CD4-positive, alpha-beta T cell treated with Interleukin-6 for 4 hours (primary cell): ENCODE data around the gene PITRM1.
"Not testable (repeated sequence)": the region's sequence is repeated elsewhere in the genome, so short reads cannot be mapped to it uniquely, and the experiment has no call there.

Source experiments
- DNase-seq: peaks from one replicate; pipeline ENCODE4 v3.0.0-alpha.2; 2020; ENCODE audit warnings: mixed read lengths

The PITRM1 gene

DNA sequence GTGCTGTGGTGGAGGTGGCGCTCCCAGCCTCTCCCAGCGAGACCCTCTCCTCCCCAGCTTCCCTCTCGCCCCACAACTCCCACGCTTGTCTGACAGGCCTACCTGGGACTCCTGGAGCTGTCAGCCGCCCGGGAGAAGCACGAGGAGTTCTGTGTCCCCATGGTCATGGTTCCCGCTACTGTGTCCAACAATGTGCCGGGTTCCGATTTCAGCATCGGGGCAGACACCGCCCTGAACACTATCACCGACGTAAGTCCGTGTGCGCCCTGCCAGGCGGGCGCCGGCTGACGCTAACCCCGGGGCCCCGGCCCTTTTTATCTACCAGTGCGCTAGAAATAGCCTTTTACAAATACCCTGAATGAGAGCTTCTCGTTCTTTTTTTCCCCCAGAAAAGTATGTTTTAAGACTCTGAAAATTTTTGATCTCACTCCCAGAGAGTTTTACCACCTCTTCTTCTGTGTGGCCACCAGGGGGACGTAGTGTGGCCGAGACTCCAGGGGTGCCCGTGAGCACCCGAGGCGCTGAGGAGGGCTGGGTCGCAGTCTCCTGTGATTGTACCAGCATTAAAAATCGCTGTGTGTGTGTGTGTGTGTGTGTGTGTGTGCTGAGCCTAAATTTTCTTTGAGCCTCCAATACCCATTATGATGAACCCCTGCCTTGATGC lies 52.7 kb downstream of the PITRM1 start:
- no peak for DNase-seq

DNA sequence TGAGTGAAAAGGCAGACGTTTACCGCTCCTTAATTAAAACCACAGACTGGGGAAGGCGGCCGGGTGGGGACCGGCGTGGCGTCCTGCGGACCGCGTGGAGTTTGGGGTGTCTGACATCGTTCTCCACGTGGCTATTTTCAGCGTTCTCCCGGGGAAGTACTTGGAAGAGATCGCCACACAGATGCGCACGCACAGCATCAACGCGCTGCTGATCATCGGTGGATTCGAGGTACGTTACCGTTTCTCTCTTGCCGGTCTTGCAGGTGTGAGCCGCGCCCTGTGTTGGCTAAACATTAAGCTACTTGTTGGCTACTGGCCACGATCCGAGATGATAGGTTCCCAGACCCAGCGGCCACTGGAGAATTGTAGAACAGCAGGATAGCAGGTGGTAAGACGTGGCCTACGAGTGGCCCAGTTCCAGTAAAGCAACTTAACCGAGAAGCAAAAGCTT lies 53.9 kb downstream of the PITRM1 start:
- no peak for DNase-seq

DNA sequence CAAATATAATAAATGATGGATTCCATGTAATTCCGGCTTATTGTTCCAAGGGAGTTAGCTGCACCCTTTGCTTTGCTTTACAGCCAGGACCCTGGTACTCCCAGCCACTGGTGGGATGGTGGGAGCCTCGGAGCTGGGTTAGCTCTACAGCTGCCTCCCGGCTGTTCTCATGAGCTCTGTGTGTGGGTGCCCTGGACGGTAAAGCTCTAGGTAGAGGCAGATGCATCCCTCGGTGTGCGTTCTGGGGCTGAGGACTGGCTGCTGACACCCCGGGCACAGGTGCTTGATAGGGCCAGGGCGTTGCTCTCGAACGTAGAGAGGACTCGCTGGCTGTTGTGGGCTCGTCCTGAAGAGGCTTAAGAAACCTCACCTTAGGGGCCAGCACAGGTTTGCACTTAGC lies 55.1 kb downstream of the PITRM1 start:
- no peak for DNase-seq

DNA sequence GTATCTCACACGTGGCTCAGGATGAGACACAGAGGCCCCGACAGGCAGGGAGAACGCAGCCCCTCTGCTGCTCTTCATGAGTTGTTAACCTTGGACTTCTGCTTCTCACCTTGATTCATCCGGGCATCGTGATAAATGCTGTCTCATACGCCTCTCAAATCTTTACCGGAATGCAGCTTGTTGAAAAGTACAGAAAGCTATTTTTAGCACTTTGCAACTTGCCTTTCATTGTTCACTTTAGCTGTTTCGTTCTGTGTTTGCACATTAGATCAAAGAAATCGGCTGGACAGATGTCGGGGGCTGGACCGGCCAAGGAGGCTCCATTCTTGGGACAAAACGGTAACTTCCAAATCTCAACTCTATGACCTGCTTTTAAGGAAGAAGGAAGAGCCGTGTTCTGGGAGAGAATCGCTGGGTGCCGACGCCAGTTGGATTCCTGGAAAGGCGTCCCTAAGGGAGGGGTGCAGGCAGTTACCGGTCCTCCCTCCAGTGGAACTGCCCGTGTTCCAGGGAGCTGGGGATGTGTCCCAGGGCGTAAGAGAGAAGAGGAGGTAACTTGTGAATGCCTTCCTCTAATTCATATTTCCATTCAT lies 56.0 kb downstream of the PITRM1 start:
- no peak for DNase-seq

DNA sequence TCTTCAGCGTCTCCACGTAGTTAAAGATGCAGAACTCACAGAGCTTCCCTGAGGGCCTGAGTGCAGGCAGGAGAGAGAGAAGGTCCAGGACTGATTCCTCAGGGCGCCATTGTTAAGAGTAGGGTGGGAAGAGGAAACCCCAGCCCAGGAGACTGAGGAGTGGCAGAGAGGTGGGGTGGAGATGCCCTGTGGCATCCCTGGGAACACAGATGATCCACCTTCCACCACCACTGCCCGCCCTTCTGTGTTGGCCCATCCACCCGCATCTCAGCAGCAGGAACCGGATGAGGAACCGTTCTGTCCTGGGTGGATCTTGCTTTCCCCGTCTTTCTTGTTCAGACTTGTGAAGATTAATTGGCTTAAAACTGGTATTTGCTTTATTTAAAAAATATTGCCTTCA lies 56.9 kb downstream of the PITRM1 start:
- no peak for DNase-seq

DNA sequence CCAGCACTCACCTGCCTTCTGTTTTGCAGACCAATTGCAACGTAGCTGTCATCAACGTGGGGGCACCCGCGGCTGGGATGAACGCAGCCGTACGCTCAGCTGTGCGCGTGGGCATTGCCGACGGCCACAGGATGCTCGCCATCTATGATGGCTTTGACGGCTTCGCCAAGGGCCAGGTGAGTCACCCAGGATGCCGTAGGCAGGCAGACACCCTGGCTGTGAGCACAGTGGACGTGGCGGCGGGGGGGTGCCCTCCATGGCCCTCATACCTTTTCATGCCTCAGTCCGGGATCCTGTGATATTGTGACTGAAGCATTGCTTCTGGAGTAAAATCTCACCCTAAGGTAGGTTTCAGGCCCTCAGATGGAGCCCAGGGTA lies 59.2 kb downstream of the PITRM1 start:
- DNase-seq, result no peak

DNA sequence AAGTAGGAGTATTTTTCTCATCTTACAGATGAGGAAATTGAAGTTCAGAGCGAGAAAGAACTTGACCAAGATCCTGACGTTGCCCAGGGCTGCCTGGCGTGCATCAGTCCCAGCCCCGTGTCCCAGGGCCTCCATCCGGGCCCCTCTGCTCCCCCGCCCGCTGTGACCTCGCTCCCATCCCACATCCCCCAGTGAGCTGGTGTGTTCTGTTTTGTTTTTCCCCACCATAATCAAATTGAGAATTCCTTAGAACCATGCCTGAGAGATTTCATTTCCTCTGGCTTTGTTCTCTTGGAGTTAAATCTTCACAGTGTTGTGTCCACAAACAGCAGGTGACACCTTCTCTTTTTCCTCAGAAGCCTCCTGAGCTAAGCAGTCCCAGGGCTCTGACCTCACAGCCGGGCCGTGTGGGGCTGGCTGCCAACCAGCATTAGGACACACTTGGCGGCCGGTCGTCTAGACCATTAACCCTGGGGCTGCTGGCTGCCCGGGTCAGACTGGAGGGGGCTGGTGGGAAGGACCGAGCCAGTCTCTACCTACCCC lies 60.9 kb downstream of the PITRM1 start:
- DNase-seq, result no peak

DNA sequence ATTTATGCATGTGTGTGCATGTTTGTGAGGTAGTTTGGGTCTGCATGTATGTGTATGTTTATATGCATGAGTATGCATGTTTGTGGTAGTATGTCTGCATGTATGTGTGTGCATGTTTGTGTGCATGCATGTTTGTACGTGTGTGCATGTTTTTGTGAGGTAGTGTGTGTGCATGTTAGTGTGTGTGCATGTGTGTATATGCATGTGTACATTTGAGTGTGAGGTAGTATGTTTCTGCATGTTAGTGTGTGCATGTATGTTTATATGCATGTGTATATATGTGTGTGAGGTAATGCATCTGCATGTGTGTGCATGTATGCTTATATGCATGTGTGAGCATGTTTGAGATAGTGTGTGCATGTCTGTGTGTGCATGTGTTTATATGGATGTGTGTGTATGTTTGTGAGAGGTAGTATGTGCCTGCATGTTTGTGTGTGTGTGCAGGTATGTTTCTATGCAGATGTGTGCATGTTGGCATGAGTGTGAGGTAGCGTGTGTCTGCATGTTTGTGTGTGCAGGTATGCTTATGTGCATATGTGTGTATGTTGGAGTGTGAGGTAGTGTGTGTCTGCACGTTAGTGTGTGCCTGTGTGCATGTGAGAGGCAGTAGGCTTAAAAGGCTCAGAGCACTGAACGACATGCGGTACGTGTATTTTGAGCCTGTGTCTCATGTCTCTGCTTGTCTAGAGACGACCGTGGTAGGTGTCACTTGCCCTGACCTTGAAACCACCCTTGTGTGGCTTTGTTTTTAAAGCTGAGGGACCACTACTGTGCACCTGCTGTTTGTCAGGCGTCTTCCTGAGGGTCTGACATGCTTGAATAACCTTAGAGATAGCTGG lies 61.6 kb downstream of the PITRM1 start:
- DNase-seq, result no peak

DNA sequence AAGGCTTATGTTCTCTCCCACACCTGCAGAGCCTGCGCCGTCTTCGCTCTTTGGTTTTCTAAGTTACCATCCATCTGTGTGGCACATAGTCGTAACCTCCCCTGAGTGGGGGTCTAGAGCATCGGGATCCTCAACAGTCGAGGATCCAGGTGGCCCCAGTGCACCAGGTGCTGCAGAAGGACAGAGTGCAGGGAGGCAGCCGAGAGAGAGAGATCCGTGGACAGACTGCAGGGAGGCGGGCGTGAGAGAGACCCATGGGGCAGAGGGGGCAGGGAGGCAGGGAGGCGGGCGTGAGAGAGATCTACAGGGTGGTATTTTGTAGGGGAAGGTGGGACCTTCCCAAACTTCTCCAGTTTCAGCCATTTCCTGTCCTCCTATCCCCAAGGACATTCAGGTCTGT lies 62.9 kb downstream of the PITRM1 start:
- DNase-seq, result no peak

DNA sequence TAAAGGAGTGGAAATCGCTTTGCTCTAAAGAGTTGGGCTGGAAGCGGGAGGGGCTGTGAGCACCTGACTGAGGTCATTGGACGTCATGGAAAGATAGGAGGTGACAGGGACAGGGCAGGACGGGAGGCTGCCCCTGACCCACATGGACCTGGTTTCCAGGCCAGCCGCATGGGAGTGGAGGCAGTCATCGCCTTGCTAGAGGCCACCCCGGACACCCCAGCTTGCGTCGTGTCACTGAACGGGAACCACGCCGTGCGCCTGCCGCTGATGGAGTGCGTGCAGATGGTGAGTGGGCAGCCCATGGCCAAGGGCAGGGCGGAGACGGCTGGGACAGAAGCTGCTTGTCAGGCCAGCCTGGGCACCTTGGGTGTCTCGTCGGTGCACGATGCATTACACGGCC lies 63.4 kb downstream of the PITRM1 start:
- DNase-seq, result no peak

DNA sequence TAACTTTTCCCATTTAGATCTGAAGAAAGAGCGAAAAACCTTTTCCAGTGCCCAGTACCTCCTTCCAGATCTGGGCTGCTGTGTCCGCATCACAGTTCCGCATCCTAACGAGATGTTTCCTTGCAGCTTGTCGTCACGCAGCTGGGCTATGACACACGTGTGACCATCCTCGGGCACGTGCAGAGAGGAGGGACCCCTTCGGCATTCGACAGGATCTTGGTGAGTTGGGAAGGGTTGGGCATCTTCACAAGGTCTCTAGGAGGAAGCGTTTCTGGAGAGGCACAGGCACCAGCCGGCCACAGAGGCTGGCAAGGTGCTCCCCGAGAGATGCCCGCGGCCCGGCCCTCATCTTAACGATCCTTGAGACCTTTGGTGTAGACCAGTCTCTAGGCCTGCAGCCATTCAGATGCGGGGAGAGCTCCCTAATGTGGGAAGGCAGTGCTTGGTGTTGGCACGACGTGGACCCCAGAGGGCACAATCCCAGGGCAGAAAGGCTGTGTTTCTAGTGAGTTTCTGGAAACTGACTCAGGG lies 63.9 kb downstream of the PITRM1 start:
- DNase-seq, result no peak

DNA sequence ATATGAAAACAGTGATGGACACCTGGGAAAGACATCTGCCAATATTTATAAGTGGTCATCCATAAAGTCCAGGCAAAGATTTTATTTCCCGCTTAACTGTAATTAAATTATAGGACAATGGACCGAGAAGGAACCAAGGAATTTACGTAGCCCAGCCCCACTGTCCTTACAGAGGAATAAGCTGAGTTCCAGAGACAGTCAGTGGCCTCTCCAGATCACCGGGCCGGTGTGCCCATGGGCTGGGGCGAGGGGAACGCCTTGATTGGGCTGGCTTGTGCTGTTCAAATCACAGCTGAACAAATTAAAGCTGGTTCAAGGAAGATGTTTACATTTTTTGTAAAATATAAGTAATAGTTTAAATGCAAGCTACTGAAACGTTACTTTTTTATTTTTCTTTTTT lies 64.5 kb downstream of the PITRM1 start:
- DNase-seq, result no peak

DNA sequence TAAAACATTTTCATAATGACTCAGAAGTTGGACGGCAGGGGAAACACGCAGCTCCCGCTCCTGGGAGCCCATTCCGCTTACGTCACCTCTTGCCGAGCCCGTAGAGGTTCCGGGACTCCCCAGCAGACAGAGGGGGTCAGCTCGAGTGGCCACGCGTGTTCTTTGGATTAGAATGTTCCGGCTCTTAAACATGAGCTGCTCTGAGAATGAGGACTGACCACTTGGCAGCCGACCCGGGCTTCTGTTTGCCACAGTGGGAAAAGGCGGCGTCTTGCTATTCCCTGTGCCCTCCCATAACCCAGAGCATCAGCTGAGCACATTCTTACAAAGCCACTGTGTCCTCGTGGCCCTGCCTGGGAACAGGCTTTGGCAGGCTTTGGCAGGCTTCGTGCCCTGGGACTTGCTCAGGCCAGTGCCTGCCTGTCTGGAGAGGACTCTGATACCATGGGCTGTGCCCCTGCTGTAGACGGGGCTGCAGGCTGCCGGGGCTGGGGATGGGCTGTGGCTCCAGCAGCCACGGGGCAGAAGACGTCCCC lies 65.1 kb downstream of the PITRM1 start:
- no peak for DNase-seq

DNA sequence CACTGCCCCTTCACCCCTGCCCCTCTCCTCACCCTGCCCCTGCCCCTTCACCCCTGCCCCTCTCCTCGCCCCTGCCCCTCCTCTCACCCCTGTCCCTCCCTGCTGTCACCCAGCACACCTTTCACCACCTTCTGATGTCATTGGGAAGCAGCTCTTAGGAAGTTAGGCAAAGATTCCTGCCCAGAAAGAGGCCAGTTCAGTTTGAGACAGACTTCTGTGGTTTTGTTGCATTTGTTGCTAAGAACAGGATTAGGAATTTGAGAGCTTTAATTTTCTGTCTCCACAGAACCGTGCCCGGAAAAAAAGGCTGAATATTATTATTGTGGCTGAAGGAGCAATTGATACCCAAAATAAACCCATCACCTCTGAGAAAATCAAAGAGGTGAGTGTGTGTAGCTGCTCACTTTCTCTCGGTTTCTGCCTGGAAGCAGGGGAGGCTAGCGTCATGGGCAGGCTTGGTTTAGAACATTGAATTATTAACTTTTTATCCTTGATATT lies 65.6 kb downstream of the PITRM1 start:
- no peak for DNase-seq

DNA sequence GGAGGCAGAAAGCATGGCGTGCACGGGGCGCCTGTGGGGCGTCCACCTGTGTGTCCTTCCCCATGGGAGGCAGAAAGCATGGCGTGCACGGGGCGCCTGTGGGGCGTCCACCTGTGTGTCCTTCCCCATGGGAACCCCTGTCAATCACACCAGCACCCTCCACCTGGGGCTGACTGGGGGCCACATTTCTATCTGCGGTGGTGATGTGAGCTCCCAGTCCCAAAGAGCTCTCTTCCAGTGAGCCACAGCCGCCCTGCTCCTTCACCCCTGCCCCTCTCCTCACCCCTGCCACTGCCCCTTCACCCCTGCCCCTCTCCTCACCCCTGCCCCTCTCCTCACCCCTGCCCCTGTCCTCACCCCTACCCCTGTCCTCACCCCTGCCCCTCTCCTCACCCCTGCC lies 66.3 kb downstream of the PITRM1 start:
- not testable (repeated sequence) for DNase-seq

DNA sequence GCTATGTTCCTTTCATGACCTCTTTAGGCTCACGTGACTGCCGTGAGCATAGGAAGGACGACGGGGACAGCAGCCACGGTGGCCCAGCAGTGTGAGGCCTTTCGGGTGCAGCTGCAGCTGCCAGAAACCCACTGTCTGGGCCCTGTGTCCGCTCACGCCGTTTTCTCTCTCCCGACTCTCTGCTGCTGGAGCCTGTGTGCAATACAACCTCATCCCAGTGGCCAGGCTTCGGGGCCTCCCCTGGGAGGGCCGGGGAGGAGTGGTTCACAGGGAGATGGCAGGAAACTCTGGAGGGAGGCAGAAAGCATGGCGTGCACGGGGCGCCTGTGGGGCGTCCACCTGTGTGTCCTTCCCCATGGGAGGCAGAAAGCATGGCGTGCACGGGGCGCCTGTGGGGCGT lies 66.7 kb downstream of the PITRM1 start:
- DNase-seq, result no peak

DNA sequence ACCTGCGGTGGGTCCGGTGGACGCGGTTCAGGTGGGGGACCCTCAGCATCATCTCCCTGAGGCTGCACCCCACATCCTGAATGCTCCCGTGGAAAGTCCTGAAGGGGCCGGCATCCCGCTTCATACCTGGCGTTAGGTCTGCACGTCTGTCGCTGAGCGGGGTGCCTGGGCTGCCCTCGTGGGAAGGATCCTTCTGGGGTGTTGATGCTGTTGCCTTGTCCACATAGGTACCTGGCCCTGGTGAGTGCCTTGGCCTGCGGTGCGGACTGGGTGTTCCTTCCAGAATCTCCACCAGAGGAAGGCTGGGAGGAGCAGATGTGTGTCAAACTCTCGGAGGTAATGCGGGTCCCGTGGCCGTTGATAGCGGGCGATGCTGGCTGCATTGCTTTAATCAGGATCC lies 67.4 kb downstream of the PITRM1 start:
- no peak for DNase-seq

DNA sequence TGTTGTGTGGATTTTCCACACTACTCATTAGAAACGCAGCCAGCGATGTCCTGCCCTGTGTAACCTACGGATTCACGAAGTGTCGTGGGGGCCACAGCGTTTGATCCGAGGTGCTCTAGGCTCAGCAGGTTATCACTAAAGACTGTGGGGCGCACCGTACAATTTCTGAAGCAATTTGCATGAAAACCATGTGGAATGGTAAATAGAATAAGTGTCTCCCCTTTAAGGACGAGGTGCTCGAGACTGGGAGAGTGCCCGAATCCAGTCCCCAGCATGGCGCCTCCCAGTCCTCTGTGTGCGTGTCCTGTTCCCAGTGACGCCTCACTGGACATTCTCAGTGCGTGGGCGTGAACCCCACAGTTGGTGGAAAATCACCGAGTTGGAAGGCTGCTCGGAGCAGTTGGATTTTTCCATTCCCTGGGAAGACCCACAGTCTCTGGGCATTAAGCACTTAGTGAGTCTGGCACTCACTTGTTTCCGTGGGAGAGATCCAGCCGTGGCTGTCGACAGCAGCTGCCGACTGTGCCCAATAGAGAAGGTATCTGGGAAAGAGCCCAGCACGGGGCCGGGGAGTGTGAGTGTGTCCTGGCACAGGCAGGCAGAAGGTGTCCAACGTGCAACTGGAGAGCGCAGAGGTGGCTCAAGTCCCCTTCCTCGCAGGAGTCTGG lies 68.2 kb downstream of the PITRM1 start:
- no peak for DNase-seq

DNA sequence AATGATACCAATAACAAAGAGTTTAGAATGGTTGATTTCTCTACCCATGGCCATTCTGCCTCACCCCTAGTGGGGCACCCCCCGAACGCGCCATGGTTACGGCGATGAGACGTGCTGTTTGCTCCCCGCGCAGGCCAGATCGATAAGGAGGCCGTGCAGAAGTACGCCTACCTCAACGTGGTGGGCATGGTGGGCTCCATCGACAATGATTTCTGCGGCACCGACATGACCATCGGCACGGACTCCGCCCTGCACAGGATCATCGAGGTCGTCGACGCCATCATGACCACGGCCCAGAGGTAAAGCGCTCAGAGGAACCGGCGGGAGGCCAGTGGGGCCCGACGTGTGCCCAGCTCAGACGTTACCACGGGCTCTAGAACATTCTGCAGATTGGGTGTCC lies 68.9 kb downstream of the PITRM1 start:
- no peak for DNase-seq

DNA sequence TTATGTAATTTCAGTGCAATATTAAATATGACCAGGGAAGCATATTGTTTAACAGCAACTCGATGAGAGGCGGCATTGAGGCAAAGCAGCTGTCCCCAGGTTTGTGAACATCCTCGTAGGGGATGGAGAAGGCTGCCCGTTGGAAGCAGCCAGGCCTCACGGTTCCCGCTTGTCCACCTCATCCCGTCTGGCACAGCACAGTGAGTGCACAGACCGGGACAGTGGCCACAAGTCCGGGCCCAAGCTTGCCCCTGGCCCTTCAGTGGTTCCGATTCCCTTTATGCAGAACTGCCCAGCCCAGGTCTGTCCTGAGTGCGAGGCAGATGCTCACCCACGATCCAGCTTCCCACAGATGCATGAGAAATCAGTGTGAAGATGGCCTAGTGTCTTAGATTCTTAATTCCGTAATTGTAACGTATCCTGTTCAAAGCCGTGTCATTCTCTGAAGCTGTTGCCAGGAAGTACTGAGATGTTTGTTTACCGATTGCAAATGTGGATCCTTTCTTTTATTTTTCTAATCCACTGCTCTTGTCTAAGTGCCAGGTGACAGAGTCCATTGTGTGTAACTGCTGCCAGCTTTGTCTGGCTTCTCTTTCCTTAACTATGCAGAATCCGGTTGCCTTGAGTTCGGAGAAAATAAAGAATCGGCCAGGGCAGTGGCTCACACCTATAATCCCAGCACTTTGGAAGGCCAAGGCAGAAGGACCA lies 69.7 kb downstream of the PITRM1 start:
- DNase-seq, result no peak

DNA sequence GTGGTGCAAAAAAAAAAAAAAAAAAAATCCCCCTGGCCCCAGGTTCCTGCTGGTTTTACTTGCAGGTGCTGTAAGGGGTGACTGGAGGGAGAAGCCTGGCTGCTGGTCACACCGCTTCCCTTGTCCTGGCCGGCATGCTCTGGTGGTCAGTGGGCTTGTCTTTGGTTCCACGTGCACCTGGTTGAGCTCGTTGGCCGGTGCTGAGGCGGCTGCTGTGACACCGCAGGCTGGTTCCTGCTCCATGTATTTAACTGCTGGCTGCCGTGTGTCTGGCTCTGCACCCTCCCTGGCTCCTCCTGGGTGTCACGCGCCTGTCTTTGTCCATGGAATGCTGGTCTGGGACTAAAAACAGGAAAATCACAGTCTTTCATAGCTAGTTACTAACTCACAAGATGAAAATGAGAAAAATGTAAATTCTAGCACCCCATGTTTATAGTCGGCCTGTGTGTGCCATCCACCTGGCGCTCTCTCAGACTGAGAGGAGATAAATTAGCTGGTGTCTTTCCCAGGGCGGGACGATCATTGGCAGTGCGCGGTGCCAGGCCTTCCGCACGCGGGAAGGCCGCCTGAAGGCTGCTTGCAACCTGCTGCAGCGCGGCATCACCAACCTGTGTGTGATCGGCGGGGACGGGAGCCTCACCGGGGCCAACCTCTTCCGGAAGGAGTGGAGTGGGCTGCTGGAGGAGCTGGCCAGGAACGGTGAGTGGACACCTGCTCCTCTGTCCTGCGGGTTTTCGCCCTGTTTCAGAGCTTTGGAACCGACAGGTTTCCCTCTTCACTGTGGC lies 71.5 kb downstream of the PITRM1 start:
- no peak for DNase-seq
